GM12801 (cell line): ENCODE measurements around the gene PAX3.

Experiments used
- CTCF ChIP-seq: IDR thresholded peaks from one replicate; pipeline ENCODE4 v1.5.1; 2011; ENCODE audit warnings: control low read depth; ENCODE audit not compliant: insufficient read length; ENCODE audit errors: extremely low read depth

PAX3 gene

GRCh38 chr2:222178450-222178849, 120.3 kb downstream of the PAX3 start:
- TF ChIP-seq CTCF = no peak

GRCh38 chr2:222176890-222177289, 121.9 kb downstream of the PAX3 start:
- TF ChIP-seq CTCF = no peak

GRCh38 chr2:222174450-222174849, 124.3 kb downstream of the PAX3 start:
- no peak for TF ChIP-seq CTCF

GRCh38 chr2:222169346-222169745, 129.5 kb downstream of the PAX3 start:
- no peak for TF ChIP-seq CTCF

GRCh38 chr2:222167762-222168161, 131.0 kb downstream of the PAX3 start:
- no peak for TF ChIP-seq CTCF

- no peak for TF ChIP-seq CTCF
Measured at GRCh38 chr2:222160944-222161343, 137.9 kb downstream of the PAX3 start.

- no peak for TF ChIP-seq CTCF
Measured at GRCh38 chr2:222160125-222160524, 138.7 kb downstream of the PAX3 start.

- TF ChIP-seq CTCF = no peak
Measured at GRCh38 chr2:222159221-222159620, 139.6 kb downstream of the PAX3 start.
